ENCODE data around the gene AZGP1. TPM values are rescaled to one million over a fixed set of nuclear protein-coding genes. Genes with fewer than 3 reads are reported as not detected.
"Not testable (repeated sequence)": the region's sequence is repeated elsewhere in the genome, so short reads cannot be mapped to it uniquely, and the experiment has no call there.

Gene AZGP1
- total RNA-seq, 2 donors from 2014 or later = 1,167 to 4,716 TPM

- no peak for DNase-seq (ENCODE audit: low spot score)
- Histone ChIP-seq H3K4me1 (replicated peaks) (no peaks in the 10 kb centered on the region), H3K27ac (peak overlapping the region; percentile 85 to 87), H3K4me3 (no peak overlapping the region), H3K36me3 (no peaks in the 10 kb centered on the region), H3K9me3 (no peaks in the 10 kb centered on the region), H3K27me3 (replicated peaks; ENCODE audit: insufficient read depth) (no peaks in the 10 kb centered on the region)
- 80% methylated on average over 13 of the region's 13 CpGs for WGBS
- intact Hi-C loops (cut with DNase I) = no loop called here
- no peak for TF ChIP-seq POLR2AphosphoS5 (IDR thresholded peaks at IDR 0.05)
- TF ChIP-seq POLR2A (IDR thresholded peaks at IDR 0.05) = no peak
- no peak for TF ChIP-seq CTCF (IDR thresholded peaks at IDR 0.05)
Measured at GRCh38 chr7:99976626-99977025, 795 bp upstream of the AZGP1 start.

GRCh38 chr7:99974681-99975080, 1.1 kb downstream of the AZGP1 start:
- H3K27ac ChIP-seq = peak overlapping the region; percentile 85 to 87
- H3K9me3 ChIP-seq = no peaks in the 10 kb centered on the region
- H3K36me3 ChIP-seq = no peaks in the 10 kb centered on the region
- no peaks in the 10 kb centered on the region for H3K4me1 ChIP-seq (replicated peaks)
- H3K4me3 ChIP-seq = peak overlapping the region; percentile 42 to 50
- DNase-seq (ENCODE audit: low spot score) = no peak
- intact Hi-C loops (cut with DNase I) = no loop called here
- TF ChIP-seq POLR2A (IDR thresholded peaks at IDR 0.05) (no peak), POLR2AphosphoS5 (IDR thresholded peaks at IDR 0.05) (no peak), CTCF (IDR thresholded peaks at IDR 0.05) (no peak)
- H3K27me3 ChIP-seq (replicated peaks; ENCODE audit: insufficient read depth) = no peaks in the 10 kb centered on the region
- 53% methylated on average over 1 of the region's 1 CpG for WGBS

GRCh38 chr7:99973817-99974216, 2.0 kb downstream of the AZGP1 start:
- 54% methylated on average over 7 of the region's 7 CpGs for WGBS
- H3K4me3 ChIP-seq = peak overlapping the region; percentile 42 to 50
- H3K27me3 ChIP-seq (replicated peaks; ENCODE audit: insufficient read depth); H3K4me1 ChIP-seq (replicated peaks); intact Hi-C loops (cut with DNase I); H3K9me3 ChIP-seq; DNase-seq (ENCODE audit: low spot score); H3K36me3 ChIP-seq: not testable (repeated sequence)
- peak overlapping the region; percentile 85 to 87 for H3K27ac ChIP-seq

- H3K36me3 ChIP-seq = no peaks in the 10 kb centered on the region
- no peaks in the 10 kb centered on the region for H3K4me1 ChIP-seq (replicated peaks)
- TF ChIP-seq POLR2A (IDR thresholded peaks at IDR 0.05) (no peak), POLR2AphosphoS5 (IDR thresholded peaks at IDR 0.05) (peak; percentile 20)
- DNase-seq (ENCODE audit: low spot score) = no peak
- no peaks in the 10 kb centered on the region for H3K9me3 ChIP-seq
- intact Hi-C loops (cut with DNase I) = no loop called here
- no peak overlapping the region for H3K4me3 ChIP-seq
- WGBS = 61% methylated on average over 4 of the region's 4 CpGs
- peak overlapping the region; percentile 49 to 87 for H3K27ac ChIP-seq
- H3K27me3 ChIP-seq (replicated peaks; ENCODE audit: insufficient read depth) = no peaks in the 10 kb centered on the region
Measured at GRCh38 chr7:99971242-99971641, 4.6 kb downstream of the AZGP1 start.

- H3K4me1 ChIP-seq (replicated peaks); intact Hi-C loops (cut with DNase I): not testable (repeated sequence)
- TF ChIP-seq POLR2AphosphoS5 (IDR thresholded peaks at IDR 0.05) = peak; percentile 29
Measured at GRCh38 chr7:99969813-99970212, 6.0 kb downstream of the AZGP1 start.

GRCh38 chr7:99969298-99969697, 6.5 kb downstream of the AZGP1 start:
- Histone ChIP-seq H3K27ac (peak overlapping the region in 1 of 2 donors; percentile 8), H3K4me1 (replicated peaks) (no peaks in the 10 kb centered on the region), H3K9me3 (no peaks in the 10 kb centered on the region), H3K27me3 (replicated peaks; ENCODE audit: insufficient read depth) (no peaks in the 10 kb centered on the region), H3K36me3 (no peaks in the 10 kb centered on the region), H3K4me3 (no peak overlapping the region)
- DNase-seq (ENCODE audit: low spot score) = no peak
- TF ChIP-seq POLR2A (IDR thresholded peaks at IDR 0.05) (no peak), POLR2AphosphoS5 (IDR thresholded peaks at IDR 0.05) (no peak), CTCF (IDR thresholded peaks at IDR 0.05) (no peak)
- WGBS = 71% methylated on average over 3 of the region's 3 CpGs
- intact Hi-C loops (cut with DNase I) = no loop called here

More at GRCh38 chr7:99969813-99970212, 6.0 kb downstream of the AZGP1 start:
- H3K4me3 ChIP-seq; H3K9me3 ChIP-seq; H3K36me3 ChIP-seq; H3K27me3 ChIP-seq (replicated peaks; ENCODE audit: insufficient read depth): not testable (repeated sequence)
- peak; percentile 45 for DNase-seq (ENCODE audit: low spot score)
- WGBS = 0% methylated on average over 1 of the region's 1 CpG
- H3K27ac ChIP-seq = peak overlapping the region; percentile 44 to 49
